Liver (tissue), 9 donors: Measurements from ENCODE around the gene MALRD1. TPM values are rescaled to one million over a fixed set of nuclear protein-coding genes. Genes with fewer than 3 reads are reported as not detected.

Experiments
- DNase-seq: peaks from one replicate; pipeline ENCODE4 v3.0.0-alpha.2; 2017; ENCODE audit warnings: low spot score
- H3K27ac ChIP-seq, 2 donors: one replicate each; pipeline ENCODE4 v1.7.0; 2013; ENCODE audit warnings: inconsistent platforms in 2 of 2, low read length in 2 of 2, control low read depth in 1 of 2, low read depth in 1 of 2, mild to moderate bottlenecking in 1 of 2
- H3K27me3 ChIP-seq, 4 donors: one replicate each; pipeline versions ENCODE4 v1.6.1 to v1.7.0; 2013; ENCODE audit warnings: low read length in 3 of 4, inconsistent platforms in 1 of 4, mild to moderate bottlenecking in 1 of 4, moderate library complexity in 1 of 4; ENCODE audit not compliant: control insufficient read depth in 4 of 4, insufficient read depth in 4 of 4
- H3K36me3 ChIP-seq, 4 donors: one replicate each; pipeline versions ENCODE4 v1.6.1 to v1.7.0; 2013; ENCODE audit warnings: low read length in 3 of 4, mild to moderate bottlenecking in 3 of 4, low read depth in 1 of 4, moderate library complexity in 1 of 4; ENCODE audit not compliant: control insufficient read depth in 4 of 4, insufficient read depth in 3 of 4
- H3K4me1 ChIP-seq, 4 donors: one replicate each; pipeline versions ENCODE4 v1.6.1 to v1.7.0; 2013; ENCODE audit warnings: low read length in 3 of 4, mild to moderate bottlenecking in 3 of 4, moderate library complexity in 1 of 4; ENCODE audit not compliant: control insufficient read depth in 4 of 4, insufficient read depth in 4 of 4
- H3K4me3 ChIP-seq, 3 donors: one replicate each; pipeline versions ENCODE4 v1.6.1 to v1.7.0; 2013; ENCODE audit warnings: low read length in 3 of 3, control low read depth in 1 of 3, low read depth in 1 of 3, mild to moderate bottlenecking in 1 of 3
- H3K9ac ChIP-seq, 2 donors: one replicate each; pipeline ENCODE4 v1.7.0; 2013; ENCODE audit warnings: low read length in 2 of 2, mild to moderate bottlenecking in 2 of 2, moderate library complexity in 2 of 2, control low read depth in 1 of 2, low read depth in 1 of 2
- H3K9me3 ChIP-seq, 4 donors: one replicate each; pipeline versions ENCODE4 v1.6.1 to v1.7.0; 2013; ENCODE audit warnings: low read length in 3 of 4; ENCODE audit not compliant: control insufficient read depth in 4 of 4
- ATF3 ChIP-seq: IDR thresholded peaks from 2 replicates; pipeline ENCODE4 v1.6.1; 2016; ENCODE audit warnings: antibody characterized with exemption
- CTCF ChIP-seq: fragments of 150-350 bp; IDR thresholded peaks from 2 replicates; pipeline ENCODE4 v1.5.1; 2017; ENCODE audit warnings: improper control_type of control experiment, low read depth, low read length; ENCODE audit not compliant: missing input control
- EGR1 ChIP-seq, 2 donors: IDR thresholded peaks; 2 replicates each; pipeline ENCODE4 v1.6.1; 2016 to 2018; ENCODE audit warnings: antibody characterized with exemption in 2 of 2, low read depth in 2 of 2
- FOXA1 ChIP-seq: IDR thresholded peaks from 2 replicates; pipeline ENCODE4 v1.6.1; 2016; ENCODE audit warnings: antibody characterized with exemption
- FOXA2 ChIP-seq: IDR thresholded peaks from 2 replicates; pipeline ENCODE4 v1.6.1; 2016; ENCODE audit warnings: antibody characterized with exemption
- GABPA ChIP-seq, 2 donors: IDR thresholded peaks in 1 of 2; conservative IDR thresholded peaks in 1 of 2; 2 replicates each; pipeline ENCODE4 v1.6.1; 2016; ENCODE audit warnings: antibody characterized with exemption in 2 of 2, mild to moderate bottlenecking in 1 of 2, moderate library complexity in 1 of 2
- HNF4A ChIP-seq, 2 donors: conservative IDR thresholded peaks; 2 replicates each; pipeline ENCODE4 v1.6.1; 2016; ENCODE audit warnings: antibody characterized with exemption in 2 of 2, mild to moderate bottlenecking in 2 of 2
- HNF4G ChIP-seq: IDR thresholded peaks from 2 replicates; pipeline ENCODE4 v1.6.1; 2016; ENCODE audit warnings: antibody characterized with exemption
- JUND ChIP-seq, 2 donors: IDR thresholded peaks; 2 replicates each; pipeline ENCODE4 v1.6.1; 2016; ENCODE audit warnings: antibody characterized with exemption in 2 of 2
- NR2F2 ChIP-seq: IDR thresholded peaks from 2 replicates; pipeline ENCODE4 v1.6.1; 2016; ENCODE audit warnings: antibody characterized with exemption
- REST ChIP-seq: IDR thresholded peaks from 2 replicates; pipeline ENCODE4 v1.6.1; 2016; ENCODE audit warnings: antibody characterized with exemption, mild to moderate bottlenecking
- RXRA ChIP-seq, 2 donors: IDR thresholded peaks; 2 replicates each; pipeline ENCODE4 v1.6.1; 2017 to 2018; ENCODE audit warnings: antibody characterized with exemption in 2 of 2, mild to moderate bottlenecking in 1 of 2
- SP1 ChIP-seq: IDR thresholded peaks from 2 replicates; pipeline ENCODE4 v1.6.1; 2018; ENCODE audit warnings: antibody characterized with exemption, mild to moderate bottlenecking
- TAF1 ChIP-seq: conservative IDR thresholded peaks from 2 replicates; pipeline ENCODE4 v1.6.1; 2016; ENCODE audit warnings: antibody characterized with exemption, mild to moderate bottlenecking
- YY1 ChIP-seq: IDR thresholded peaks from 2 replicates; pipeline ENCODE4 v1.6.1; 2016; ENCODE audit warnings: antibody characterized with exemption, mild to moderate bottlenecking
- WGBS: extraction: QIAGEN DNeasy Blood & Tissue Kit; methylation state at CpG from one replicate; pipeline ENCODE4 v1.1.7; 2013; 5-methylcytosine and 5-hydroxymethylcytosine counted together
- polyA plus RNA-seq, 2 donors: library from polyadenylated mRNA; stranded (reverse) in 1 of 2; unstranded in 1 of 2; fragments of 200-250 nt in 1 of 2; fragments of >200 nt in 1 of 2; fragmentation: Nextera tagmentation in 1 of 2; extraction: Ambion mirVana in 1 of 2; gene quantifications; one replicate each; pipeline versions ENCODE4 v1.2.1 to v1.2.3, GENCODE V29; 2013 to 2015
- total RNA-seq, 2 donors: library from RNA; depleted of rRNA; stranded (reverse); fragments of >200 nt; gene quantifications; one replicate each; pipeline ENCODE4 v1.2.3, GENCODE V29; 2014
- TF ChIP-seq, protein P1 (sequence below): IDR thresholded peaks from 2 replicates; pipeline ENCODE4 v1.6.1; 2016; ENCODE audit warnings: antibody characterized with exemption
- donor health status: healthy.
- donor health status: healthy.
- donor health status: healthy.
- donor health status: healthy.
- donor health status: healthy.

The MALRD1 gene
- total and polyA plus RNA-seq, 4 donors, result 0.37 to 0.59 TPM; not detected in 2

DNA sequence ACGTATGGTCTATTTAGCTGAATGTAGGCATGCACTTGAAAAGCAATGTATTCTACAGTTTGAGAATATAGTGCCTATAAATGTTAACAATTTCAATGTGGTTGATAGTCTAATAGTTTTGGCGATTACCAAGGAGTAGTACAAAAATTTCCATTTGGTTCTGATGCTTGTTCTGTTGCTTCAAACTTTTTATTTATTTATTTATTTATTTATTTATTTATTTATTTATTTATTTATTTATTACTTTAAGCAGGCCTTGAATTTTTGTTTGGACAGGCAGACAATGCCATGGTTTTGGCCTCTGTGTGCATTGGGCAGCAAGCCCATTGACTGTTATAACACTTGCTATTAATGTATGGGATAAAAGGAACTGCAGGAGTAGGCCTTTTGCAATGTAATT, 36.5 kb upstream of the MALRD1 start:
- Histone ChIP-seq H3K36me3 (no peaks in the 10 kb centered on the region), H3K9ac (no peak overlapping the region), H3K4me1 (no peaks in the 10 kb centered on the region), H3K9me3 (no peaks in the 10 kb centered on the region), H3K4me3 (no peak overlapping the region), H3K27me3 (no peaks in the 10 kb centered on the region), H3K27ac (no peak overlapping the region)
- no peak for DNase-seq
- TF ChIP-seq NR2F2, result no peak
- no peak for TF ChIP-seq FOXA2
- TF ChIP-seq FOXA1, result no peak
- no peak for TF ChIP-seq EGR1 (IDR thresholded peaks at IDR 0.05; ENCODE audit: low read depth in 2 of 2)
- TF ChIP-seq, protein P1, sequence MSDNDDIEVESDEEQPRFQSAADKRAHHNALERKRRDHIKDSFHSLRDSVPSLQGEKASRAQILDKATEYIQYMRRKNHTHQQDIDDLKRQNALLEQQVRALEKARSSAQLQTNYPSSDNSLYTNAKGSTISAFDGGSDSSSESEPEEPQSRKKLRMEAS, result no peak
- WGBS, result 87% methylated on average over 2 of the region's 2 CpGs

GRCh38 chr10:19014034-19014433, 34.6 kb upstream of the MALRD1 start:
- Histone ChIP-seq H3K9ac (no peak overlapping the region), H3K27me3 (no peaks in the 10 kb centered on the region), H3K4me1 (no peaks in the 10 kb centered on the region), H3K9me3 (no peaks in the 10 kb centered on the region), H3K36me3 (no peaks in the 10 kb centered on the region), H3K27ac (no peak overlapping the region), H3K4me3 (no peak overlapping the region)
- TF ChIP-seq HNF4A (conservative IDR thresholded peaks at IDR 0.05) (no peak), HNF4G (no peak), EGR1 (IDR thresholded peaks at IDR 0.05; ENCODE audit: low read depth in 2 of 2) (no peak), CTCF (no peak), GABPA (IDR thresholded peaks at IDR 0.05 in 1 of 2, conservative IDR thresholded peaks at IDR 0.05 in 1 of 2) (no peak), REST (no peak), YY1 (no peak), TAF1 (no peak), SP1 (no peak), ATF3 (no peak), NR2F2 (no peak), RXRA (IDR thresholded peaks at IDR 0.05) (no peak), JUND (IDR thresholded peaks at IDR 0.05) (no peak)
- TF ChIP-seq, protein P1, result no peak
- DNase-seq, result no peak
